ENCODE measurements around the gene IL17RE.
"Not testable (repeated sequence)": the region's sequence is repeated elsewhere in the genome, so short reads cannot be mapped to it uniquely, and the experiment has no call there.

IL17RE gene

GRCh38 chr3:9902372-9903237, at the start of gene IL17RE:
IL17RE (plus strand) TSS chr3:9902848; CDS start chr3:9902933, 85 bp downstream.
- no peak for DNase-seq

- not testable (repeated sequence) for DNase-seq
Observed at GRCh38 chr3:9854291-9854940, 48.2 kb upstream of the IL17RE start.

GRCh38 chr3:9855594-9855993, 47.1 kb upstream of the IL17RE start:
- no peak for DNase-seq

- DNase-seq, result no peak
Observed at GRCh38 chr3:9859530-9860025, 43.1 kb upstream of the IL17RE start.

- DNase-seq, result no peak
Observed at GRCh38 chr3:9861201-9861600, 41.4 kb upstream of the IL17RE start.

- no peak for DNase-seq
Observed at GRCh38 chr3:9861626-9862130, 41.0 kb upstream of the IL17RE start.

GRCh38 chr3:9862391-9863057, 40.1 kb upstream of the IL17RE start:
- no peak for DNase-seq

- no peak for DNase-seq
Observed at GRCh38 chr3:9863058-9863772, 39.4 kb upstream of the IL17RE start.

GRCh38 chr3:9864200-9864927, 38.3 kb upstream of the IL17RE start:
- no peak for DNase-seq

- DNase-seq, result not testable (repeated sequence)
Observed at GRCh38 chr3:9865125-9865637, 37.5 kb upstream of the IL17RE start.

- no peak for DNase-seq
Observed at GRCh38 chr3:9866639-9867038, 36.0 kb upstream of the IL17RE start.

- DNase-seq, result no peak
Observed at GRCh38 chr3:9867106-9867505, 35.5 kb upstream of the IL17RE start.

GRCh38 chr3:9869955-9870354, 32.7 kb upstream of the IL17RE start:
- no peak for DNase-seq

- DNase-seq, result no peak
Observed at GRCh38 chr3:9870978-9871377, 31.7 kb upstream of the IL17RE start.

- not testable (repeated sequence) for DNase-seq
Observed at GRCh38 chr3:9872067-9872466, 30.6 kb upstream of the IL17RE start.

- no peak for DNase-seq
Observed at GRCh38 chr3:9875448-9875847, 27.2 kb upstream of the IL17RE start.

GRCh38 chr3:9876255-9876654, 26.4 kb upstream of the IL17RE start:
- DNase-seq, result not testable (repeated sequence)

- DNase-seq, result no peak
Observed at GRCh38 chr3:9876991-9877390, 25.7 kb upstream of the IL17RE start.

GRCh38 chr3:9878700-9879099, 23.9 kb upstream of the IL17RE start:
- DNase-seq, result no peak

GRCh38 chr3:9879830-9880549, 22.7 kb upstream of the IL17RE start, which contains the start of gene CIDEC:
CIDEC (minus strand) TSS chr3:9880253; CDS start chr3:9878486, 1,767 bp downstream.
- DNase-seq, result no peak

GRCh38 chr3:9881441-9881840, 21.2 kb upstream of the IL17RE start:
- no peak for DNase-seq
